ENCODE data around the gene ZNF175. TPM values are rescaled to one million over a fixed set of nuclear protein-coding genes. Genes with fewer than 3 reads are reported as not detected.

ZNF175 gene
- total RNA-seq, 2 donors from 2014 or later: 4.3 to 9.0 TPM

DNA sequence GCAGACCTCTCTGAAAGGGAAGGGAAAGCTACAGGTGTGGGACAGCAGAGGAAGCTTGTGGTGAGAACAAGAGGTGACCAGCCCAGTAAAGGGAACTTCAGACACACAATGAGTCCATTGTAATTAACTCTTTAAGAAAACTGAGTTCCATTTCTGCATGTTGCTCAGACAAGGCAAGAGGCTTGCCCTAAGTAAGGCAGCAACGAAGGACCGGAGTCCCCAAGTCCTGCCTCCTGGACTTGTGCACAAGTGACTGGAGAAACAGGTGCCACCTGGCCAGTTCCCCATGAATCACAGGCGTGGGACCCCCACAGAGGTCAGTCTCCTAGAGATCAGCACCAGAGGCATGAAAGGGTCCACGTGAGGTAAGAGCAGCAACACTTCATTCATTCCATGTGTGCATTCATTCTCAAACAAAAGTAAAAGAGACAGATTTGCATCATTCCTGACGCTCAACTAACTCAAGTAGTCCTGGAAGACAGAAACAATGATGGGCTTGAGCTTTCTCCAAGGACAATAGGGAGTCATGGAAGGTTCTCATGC lies 24.9 kb upstream of the ZNF175 start:
- 72% methylated on average over 5 of the region's 5 CpGs for WGBS
- Histone ChIP-seq H3K4me3 (no peak overlapping the region), H3K4me1 (replicated peaks) (no peaks in the 10 kb centered on the region), H3K27ac (no peak overlapping the region), H3K36me3 (no peaks in the 10 kb centered on the region), H3K9me3 (no peaks in the 10 kb centered on the region), H3K27me3 (replicated peaks; ENCODE audit: insufficient read depth) (no peaks in the 10 kb centered on the region)
- no peak for DNase-seq (ENCODE audit: low spot score)
- intact Hi-C loops (cut with DNase I): no loop called here
- TF ChIP-seq, protein P1, sequence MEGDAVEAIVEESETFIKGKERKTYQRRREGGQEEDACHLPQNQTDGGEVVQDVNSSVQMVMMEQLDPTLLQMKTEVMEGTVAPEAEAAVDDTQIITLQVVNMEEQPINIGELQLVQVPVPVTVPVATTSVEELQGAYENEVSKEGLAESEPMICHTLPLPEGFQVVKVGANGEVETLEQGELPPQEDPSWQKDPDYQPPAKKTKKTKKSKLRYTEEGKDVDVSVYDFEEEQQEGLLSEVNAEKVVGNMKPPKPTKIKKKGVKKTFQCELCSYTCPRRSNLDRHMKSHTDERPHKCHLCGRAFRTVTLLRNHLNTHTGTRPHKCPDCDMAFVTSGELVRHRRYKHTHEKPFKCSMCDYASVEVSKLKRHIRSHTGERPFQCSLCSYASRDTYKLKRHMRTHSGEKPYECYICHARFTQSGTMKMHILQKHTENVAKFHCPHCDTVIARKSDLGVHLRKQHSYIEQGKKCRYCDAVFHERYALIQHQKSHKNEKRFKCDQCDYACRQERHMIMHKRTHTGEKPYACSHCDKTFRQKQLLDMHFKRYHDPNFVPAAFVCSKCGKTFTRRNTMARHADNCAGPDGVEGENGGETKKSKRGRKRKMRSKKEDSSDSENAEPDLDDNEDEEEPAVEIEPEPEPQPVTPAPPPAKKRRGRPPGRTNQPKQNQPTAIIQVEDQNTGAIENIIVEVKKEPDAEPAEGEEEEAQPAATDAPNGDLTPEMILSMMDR (IDR thresholded peaks at IDR 0.05): no peak

DNA sequence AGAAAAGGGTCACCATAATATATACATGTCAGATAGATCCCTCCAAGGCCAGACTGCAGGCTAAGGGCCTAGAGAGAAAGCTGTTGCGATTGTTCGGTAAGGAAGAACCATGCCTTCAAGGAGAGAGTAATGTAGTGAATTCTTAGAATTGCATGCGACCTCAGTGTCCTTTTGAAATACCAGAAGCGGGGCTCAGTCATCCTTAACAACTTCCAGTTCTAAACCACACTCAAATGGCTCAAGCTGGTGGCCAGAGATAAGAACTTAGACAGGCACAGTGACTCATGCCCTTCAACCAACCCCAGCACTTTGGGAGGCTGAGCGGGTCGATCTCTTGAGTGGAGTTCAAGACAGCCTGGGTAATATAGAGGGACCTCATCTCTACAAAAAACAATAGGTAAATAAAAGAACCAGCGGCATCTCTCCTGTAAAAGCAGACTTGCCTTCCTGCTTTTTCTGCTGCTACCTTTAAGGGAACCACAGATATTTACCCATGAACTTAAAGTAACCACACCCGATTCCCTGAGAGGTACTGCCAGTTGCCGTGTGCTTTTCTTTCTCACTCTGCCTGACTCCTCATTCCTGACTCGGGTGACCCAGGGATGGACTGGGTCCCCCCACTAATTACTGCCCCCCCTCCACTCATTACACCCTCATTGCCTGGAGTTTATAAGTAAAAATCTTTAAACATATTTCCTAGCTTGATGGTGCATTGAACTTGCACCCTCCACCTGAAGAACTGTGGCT lies 24.3 kb upstream of the ZNF175 start:
- intact Hi-C loops (cut with DNase I): no loop called here
- no peak for TF ChIP-seq POLR2AphosphoS5 (IDR thresholded peaks at IDR 0.05)
- TF ChIP-seq, protein P1 (IDR thresholded peaks at IDR 0.05): no peak
- Histone ChIP-seq H3K4me3 (no peak overlapping the region), H3K27me3 (replicated peaks; ENCODE audit: insufficient read depth) (no peaks in the 10 kb centered on the region), H3K9me3 (no peaks in the 10 kb centered on the region), H3K27ac (no peak overlapping the region), H3K4me1 (replicated peaks) (no peaks in the 10 kb centered on the region), H3K36me3 (no peaks in the 10 kb centered on the region)
- no peak for DNase-seq (ENCODE audit: low spot score)
- WGBS: 54% methylated on average over 10 of the region's 10 CpGs

DNA sequence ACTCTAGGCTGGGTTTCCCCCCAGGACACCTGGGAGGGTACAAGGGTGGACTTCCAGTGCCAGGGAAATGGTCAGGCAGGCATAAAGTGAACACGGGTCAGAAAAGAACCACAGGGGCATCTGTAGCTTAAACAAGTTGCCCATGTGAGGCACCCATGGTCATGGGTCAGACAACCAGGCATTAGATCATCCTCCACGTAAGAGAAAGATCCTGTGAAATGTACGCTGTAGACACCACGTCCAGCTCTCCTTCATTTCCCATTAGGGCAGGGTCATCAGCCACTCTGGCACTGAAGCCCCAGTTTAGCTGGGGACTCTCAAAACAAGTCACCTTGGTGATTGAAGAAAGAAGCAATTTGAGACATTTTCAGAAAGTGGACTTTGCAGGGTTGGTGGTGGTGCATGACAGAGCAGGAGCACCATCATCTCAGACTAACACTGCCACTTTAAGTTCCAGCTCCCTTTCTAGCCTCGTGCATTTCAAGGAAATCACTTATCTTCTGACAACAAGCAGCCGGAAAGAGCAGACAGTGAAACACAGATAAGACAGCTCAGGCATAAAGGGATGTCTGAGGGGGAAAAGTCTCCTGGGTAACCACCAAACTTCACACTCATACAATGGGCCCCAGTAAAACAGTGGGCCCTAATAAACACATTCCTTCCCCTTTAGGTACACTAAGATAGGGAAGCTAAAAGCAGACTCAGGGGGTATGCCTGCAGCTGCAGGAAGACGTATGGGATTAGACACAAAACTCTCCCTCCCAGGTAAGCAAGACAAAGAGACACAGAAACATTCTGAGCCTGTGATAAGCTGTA lies 23.5 kb upstream of the ZNF175 start:
- Histone ChIP-seq H3K36me3 (no peaks in the 10 kb centered on the region), H3K4me3 (no peak overlapping the region), H3K9me3 (no peaks in the 10 kb centered on the region), H3K27ac (no peak overlapping the region), H3K27me3 (replicated peaks; ENCODE audit: insufficient read depth) (no peaks in the 10 kb centered on the region), H3K4me1 (replicated peaks) (no peaks in the 10 kb centered on the region)
- intact Hi-C loops (cut with DNase I): no loop called here
- DNase-seq (ENCODE audit: low spot score): no peak
- 43% methylated on average over 7 of the region's 7 CpGs for WGBS
- TF ChIP-seq, protein P1 (IDR thresholded peaks at IDR 0.05): no peak
- TF ChIP-seq POLR2AphosphoS5 (IDR thresholded peaks at IDR 0.05): no peak
- TF ChIP-seq POLR2A (IDR thresholded peaks at IDR 0.05): no peak

DNA sequence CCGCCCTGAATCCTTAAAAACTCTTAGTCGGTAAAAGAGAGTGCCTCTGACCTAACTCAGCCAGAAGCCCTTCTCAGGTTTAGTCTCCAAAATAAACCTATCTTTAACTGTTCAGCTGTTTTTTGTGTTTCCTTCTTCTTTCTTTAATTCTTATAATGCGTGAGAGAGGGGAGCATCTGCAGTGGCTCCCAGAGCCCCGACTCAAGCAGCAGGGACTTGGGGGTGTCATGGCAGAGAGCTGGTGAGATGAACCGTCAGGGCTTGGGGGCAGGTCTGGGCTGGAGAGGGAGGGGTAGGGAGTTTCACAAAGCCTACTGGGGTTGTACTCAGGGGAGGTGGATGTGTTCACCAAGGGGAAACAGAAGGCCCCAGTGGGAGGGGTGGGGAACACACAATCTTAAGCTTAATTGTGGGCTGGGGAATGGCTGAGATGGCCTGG lies 22.9 kb upstream of the ZNF175 start:
- no peak for DNase-seq (ENCODE audit: low spot score)
- H3K4me3 ChIP-seq: no peak overlapping the region
- H3K4me1 ChIP-seq (replicated peaks): no peaks in the 10 kb centered on the region
- TF ChIP-seq, protein P1 (IDR thresholded peaks at IDR 0.05): no peak
- no peak for TF ChIP-seq POLR2A (IDR thresholded peaks at IDR 0.05)
- no peak for TF ChIP-seq POLR2AphosphoS5 (IDR thresholded peaks at IDR 0.05)
- no peaks in the 10 kb centered on the region for H3K9me3 ChIP-seq
- no peaks in the 10 kb centered on the region for H3K36me3 ChIP-seq
- intact Hi-C loops (cut with DNase I): no loop called here
- no peaks in the 10 kb centered on the region for H3K27me3 ChIP-seq (replicated peaks; ENCODE audit: insufficient read depth)
- WGBS: 68% methylated on average over 5 of the region's 5 CpGs
- H3K27ac ChIP-seq: no peak overlapping the region

All from prostate gland (tissue), 2 donors.